Kidney (tissue), 14 donors: Measurements from ENCODE around the gene SLC12A4. TPM values are rescaled to one million over a fixed set of nuclear protein-coding genes. Genes with fewer than 3 reads are reported as not detected.

ENCODE experiments used
- DNase-seq, 5 donors: peaks; one replicate each; pipeline ENCODE4 v3.0.0-alpha.2; 2013 to 2020
- FAIRE-seq: peaks from 2 replicates; lab custom pipeline; 2012; peaks lifted over from hg19 to GRCh38; lab: Jason Lieb, UNC
- H3K27ac ChIP-seq, 2 donors: one replicate each; pipeline ENCODE4 v1.7.0; 2013; ENCODE audit warnings: low read depth in 2 of 2, low read length in 2 of 2, inconsistent platforms in 1 of 2
- H3K27me3 ChIP-seq: one replicate; pipeline ENCODE4 v1.7.1; 2013; ENCODE audit warnings: low read length, inconsistent platforms; ENCODE audit not compliant: control insufficient read depth, insufficient read depth
- H3K36me3 ChIP-seq, 3 donors: one replicate each; pipeline versions ENCODE4 v1.7.0 to v1.7.1; 2013; ENCODE audit warnings: low read length in 3 of 3, control low read depth in 1 of 3, inconsistent platforms in 1 of 3; ENCODE audit not compliant: insufficient read depth in 3 of 3, control insufficient read depth in 2 of 3
- H3K4me1 ChIP-seq, 3 donors: one replicate each; pipeline versions ENCODE4 v1.7.0 to v1.7.1; 2013; ENCODE audit warnings: low read length in 3 of 3, inconsistent platforms in 1 of 3, low read depth in 1 of 3; ENCODE audit not compliant: control insufficient read depth in 2 of 3, insufficient read depth in 2 of 3
- H3K4me3 ChIP-seq, 3 donors: one replicate each; pipeline versions ENCODE4 v1.7.0 to v1.8.1; 2013; ENCODE audit warnings: low read length in 3 of 3, control low read depth in 1 of 3, inconsistent platforms in 1 of 3
- H3K9ac ChIP-seq, 3 donors: one replicate each; pipeline versions ENCODE4 v1.7.0 to v1.7.1; 2013; ENCODE audit warnings: low read length in 3 of 3, control low read depth in 1 of 3, inconsistent platforms in 1 of 3
- H3K9me3 ChIP-seq, 3 donors: one replicate each; pipeline versions ENCODE4 v1.7.0 to v1.7.1; 2013; ENCODE audit warnings: low read length in 3 of 3, control low read depth in 1 of 3, inconsistent platforms in 1 of 3; ENCODE audit not compliant: control insufficient read depth in 2 of 3, insufficient read depth in 1 of 3
- CTCF ChIP-seq: IDR thresholded peaks from 3 replicates; pipeline ENCODE4 v1.5.1; 2012; ENCODE audit warnings: mild to moderate bottlenecking, moderate library complexity, borderline replicate concordance; ENCODE audit not compliant: insufficient read depth; ENCODE audit errors: extremely low read depth
- intact Hi-C: fragments of 100-400 bp; cut with DNase I; formaldehyde crosslinking; loops from one replicate; pipeline ENCODE4 v1.11.1; 2022
- polyA plus RNA-seq: library from polyadenylated mRNA; stranded (reverse); fragments of 350-450 nt; fragmentation: Illumina TruSeq; extraction: RNeasy Lipid Tissue Mini Kit (QIAGEN cat#74804); gene quantifications from one replicate; pipeline ENCODE4 v1.2.3, GENCODE V29; 2014; ENCODE audit warnings: low read depth, low replicate concordance; ENCODE audit not compliant: insufficient read depth
- total RNA-seq: library from RNA; stranded (reverse); fragmentation: NEBNext Ultra II Directional; extraction: Animal tissue kit (Norgen Biotek cat#: 25700); gene quantifications from one replicate; pipeline ENCODE4 v1.2.1, GENCODE V29; 2021
- donor health status: control.
- donor health status: control.
- donor health status: control.
- donor health status: control.
- donor health status: control.
- donor health status: DM: yes; HTN: yes; CAD: no.
- donor health status: Normal renal cell carcinoma (clear cell type).

Gene SLC12A4
- total and polyA plus RNA-seq, 2 donors from 2014 or later, result 16.7 to 66.2 TPM

GRCh38 chr16:67901734-67902133 is 66.7 kb downstream of the SLC12A4 start:
- H3K9me3 ChIP-seq, result no peaks in the 10 kb centered on the region
- peaks cover 0 to 2% (median 0%) of the 10 kb centered on the region in 3 donors for H3K36me3 ChIP-seq
- no peak overlapping the region for H3K4me3 ChIP-seq
- H3K27ac ChIP-seq, result no peak overlapping the region
- no peaks in the 10 kb centered on the region for H3K27me3 ChIP-seq
- no peak overlapping the region for H3K9ac ChIP-seq
- intact Hi-C loops, result no loop called here
- TF ChIP-seq CTCF, result no peak
- DNase-seq (no peak), FAIRE-seq (no peak)
- peaks cover 0 to 4% (median 0%) of the 10 kb centered on the region in 3 donors for H3K4me1 ChIP-seq

- DNase-seq (peak in 1 of 5 donors; percentile 19), FAIRE-seq (no peak)
- no peak for TF ChIP-seq CTCF
- Histone ChIP-seq H3K9me3 (no peaks in the 10 kb centered on the region), H3K27me3 (no peaks in the 10 kb centered on the region), H3K4me3 (no peak overlapping the region), H3K36me3 (no peaks in the 10 kb centered on the region), H3K27ac (no peak overlapping the region), H3K9ac (no peak overlapping the region), H3K4me1 (peaks cover 0 to 20% (median 8%) of the 10 kb centered on the region in 3 donors)
- intact Hi-C loops, result no loop called here
Observed at GRCh38 chr16:67897231-67897630, 71.2 kb downstream of the SLC12A4 start.

DNA sequence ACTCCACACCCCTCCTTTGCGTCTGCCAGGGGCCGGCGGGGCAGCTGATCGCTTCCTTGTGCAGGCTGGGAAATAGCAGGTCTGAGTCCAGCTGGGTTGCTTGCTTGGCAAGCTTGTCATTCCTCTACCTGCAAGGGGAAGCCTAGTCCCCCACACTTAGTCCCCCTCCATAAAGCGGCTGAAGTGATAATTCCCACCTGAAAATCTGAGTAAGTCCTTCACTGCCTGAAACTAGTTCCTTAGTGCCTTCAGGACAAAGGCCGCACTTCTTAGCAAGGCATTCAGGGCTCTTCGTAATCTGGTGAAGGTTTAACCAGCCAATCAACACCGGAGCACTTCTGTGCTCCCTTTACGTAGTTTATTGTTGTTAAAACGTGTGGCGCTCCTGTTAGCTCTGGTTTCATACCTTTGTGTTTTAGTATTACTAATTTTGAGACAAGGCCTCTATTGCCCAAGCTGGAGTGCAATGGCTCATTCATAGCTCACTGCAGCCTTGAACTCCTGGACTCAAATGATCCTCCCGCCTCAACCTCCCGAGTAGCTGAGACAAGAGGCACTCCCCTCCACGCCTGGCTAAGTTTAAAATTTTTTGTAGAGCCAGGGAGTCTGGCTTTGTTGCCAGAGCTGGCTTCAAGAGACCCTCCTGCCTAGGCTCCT is 74.6 kb downstream of the SLC12A4 start:
- H3K4me1 ChIP-seq, result peaks cover 0 to 20% (median 8%) of the 10 kb centered on the region in 3 donors
- FAIRE-seq, result no peak

More for the DNA sequence above, 74.6 kb downstream of the SLC12A4 start:
- TF ChIP-seq CTCF, result no peak
- Histone ChIP-seq H3K27ac (peak overlapping the region; percentile 88 to 95), H3K36me3 (no peaks in the 10 kb centered on the region), H3K9ac (peak overlapping the region; percentile 74 to 98 (median 74)), H3K9me3 (no peaks in the 10 kb centered on the region), H3K27me3 (no peaks in the 10 kb centered on the region), H3K4me3 (peak overlapping the region; percentile 76 to 91 (median 84))
- DNase-seq, result peak in 3 of 5 donors; percentile 26 to 72 (median 50)
- intact Hi-C loops, result no loop called here

Other genes with a start within 250 kb of the SLC12A4 start
- gene GFOD2, start 249.3 kb downstream of the SLC12A4 start, total RNA-seq, result 24.5 TPM
- 14.5 TPM for gene GFOD2, start 249.3 kb downstream of the SLC12A4 start, polyA plus RNA-seq
- gene RANBP10, start 162.1 kb downstream of the SLC12A4 start, total RNA-seq, result 22.3 TPM
- gene RANBP10, start 162.1 kb downstream of the SLC12A4 start, polyA plus RNA-seq, result 7.0 TPM
- gene TSNAXIP1, start 161.7 kb downstream of the SLC12A4 start, total RNA-seq, result 3.9 TPM
- gene TSNAXIP1, start 161.7 kb downstream of the SLC12A4 start, polyA plus RNA-seq, result 2.8 TPM
- gene THAP11, start 126.3 kb downstream of the SLC12A4 start, total RNA-seq, result 27.0 TPM
- 21.4 TPM for gene THAP11, start 126.3 kb downstream of the SLC12A4 start, polyA plus RNA-seq
- gene NUTF2, start 121.7 kb downstream of the SLC12A4 start, total RNA-seq, result 76.4 TPM
- gene NUTF2, start 121.7 kb downstream of the SLC12A4 start, polyA plus RNA-seq, result 107 TPM
- gene CENPT, start 120.9 kb downstream of the SLC12A4 start, total RNA-seq, result 42.5 TPM
- 25.3 TPM for gene CENPT, start 120.9 kb downstream of the SLC12A4 start, polyA plus RNA-seq
- gene EDC4, start 95.6 kb downstream of the SLC12A4 start, total RNA-seq, result 56.5 TPM
- 44.7 TPM for gene EDC4, start 95.6 kb downstream of the SLC12A4 start, polyA plus RNA-seq
- gene NRN1L, start 83.8 kb downstream of the SLC12A4 start, total RNA-seq, result 1.1 TPM
- gene NRN1L, start 83.8 kb downstream of the SLC12A4 start, polyA plus RNA-seq, result 1.2 TPM
- 33.2 TPM for gene PSKH1, start 75.4 kb downstream of the SLC12A4 start, total RNA-seq
- gene PSKH1, start 75.4 kb downstream of the SLC12A4 start, polyA plus RNA-seq, result 23.6 TPM
- gene CTRL, start 36.8 kb downstream of the SLC12A4 start, total RNA-seq, result 0.69 TPM
- gene CTRL, start 36.8 kb downstream of the SLC12A4 start, polyA plus RNA-seq, result not detected
- gene PSMB10, start 31.8 kb downstream of the SLC12A4 start, total RNA-seq, result 78.6 TPM
- gene PSMB10, start 31.8 kb downstream of the SLC12A4 start, polyA plus RNA-seq, result 76.4 TPM
- 27.4 TPM for gene LCAT, start 24.5 kb downstream of the SLC12A4 start, total RNA-seq
- gene LCAT, start 24.5 kb downstream of the SLC12A4 start, polyA plus RNA-seq, result 10.2 TPM
- gene DPEP3, start 11.9 kb upstream of the SLC12A4 start, total RNA-seq, result 0.19 TPM
- not detected for gene DPEP3, start 11.9 kb upstream of the SLC12A4 start, polyA plus RNA-seq
- gene DPEP2, start 30.8 kb upstream of the SLC12A4 start, total RNA-seq, result 3.1 TPM
- gene DPEP2, start 30.8 kb upstream of the SLC12A4 start, polyA plus RNA-seq, result 0.99 TPM
- not detected for gene DPEP2NB, start 47.3 kb upstream of the SLC12A4 start, total RNA-seq
- not detected for gene DPEP2NB, start 47.3 kb upstream of the SLC12A4 start, polyA plus RNA-seq
- 10.6 TPM for gene DDX28, start 54.6 kb upstream of the SLC12A4 start, total RNA-seq
- 13.1 TPM for gene DDX28, start 54.6 kb upstream of the SLC12A4 start, polyA plus RNA-seq
- 12.5 TPM for gene DUS2, start 54.6 kb upstream of the SLC12A4 start, total RNA-seq
- gene DUS2, start 54.6 kb upstream of the SLC12A4 start, polyA plus RNA-seq, result 12.1 TPM
- 37.7 TPM for gene NFATC3, start 116.7 kb upstream of the SLC12A4 start, total RNA-seq
- gene NFATC3, start 116.7 kb upstream of the SLC12A4 start, polyA plus RNA-seq, result 15.0 TPM